DMS153 (cell line): ENCODE results near the gene WDCP.
"Not testable (repeated sequence)": the region's sequence is repeated elsewhere in the genome, so short reads cannot be mapped to it uniquely, and the experiment has no call there.

Source experiments
- DNase-seq: peaks from one replicate; lab custom pipeline; 2025; lab: John Stamatoyannopoulos, UW

Gene WDCP

GRCh38 chr2:24046930-24047702, at the start of gene WDCP:
Gene WDCP, minus strand, starts transcription at chr2:24047391. Its CDS starts 7,897 bp downstream, at chr2:24039494.
- peak; percentile 97 for DNase-seq

- not testable (repeated sequence) for DNase-seq
Observed at GRCh38 chr2:24095171-24095677, 48.0 kb upstream of the WDCP start.

- DNase-seq, result not testable (repeated sequence)
Observed at GRCh38 chr2:24093270-24093669, 46.1 kb upstream of the WDCP start.

- DNase-seq, result no peak
Observed at GRCh38 chr2:24088821-24089359, 41.7 kb upstream of the WDCP start.

GRCh38 chr2:24087032-24087431, 39.8 kb upstream of the WDCP start:
- no peak for DNase-seq

GRCh38 chr2:24086241-24086640, 39.0 kb upstream of the WDCP start:
- no peak for DNase-seq

GRCh38 chr2:24085200-24085489, 38.0 kb upstream of the WDCP start:
- DNase-seq, result no peak

GRCh38 chr2:24084386-24085199, 37.4 kb upstream of the WDCP start, which contains the start of gene TP53I3:
Gene TP53I3, minus strand, starts transcription at chr2:24084834. Its CDS starts 508 bp downstream, at chr2:24084326.
- peak; percentile 71 for DNase-seq

GRCh38 chr2:24083567-24084385, 36.6 kb upstream of the WDCP start:
- DNase-seq, result peak; percentile 63

GRCh38 chr2:24082787-24083566, 35.8 kb upstream of the WDCP start:
- no peak for DNase-seq

- DNase-seq, result no peak
Observed at GRCh38 chr2:24080701-24081100, 33.5 kb upstream of the WDCP start.

- no peak for DNase-seq
Observed at GRCh38 chr2:24077879-24078278, 30.7 kb upstream of the WDCP start.

- DNase-seq, result no peak
Observed at GRCh38 chr2:24077535-24077877, 30.3 kb upstream of the WDCP start.

GRCh38 chr2:24076849-24077534, 29.8 kb upstream of the WDCP start:
- no peak for DNase-seq

- DNase-seq, result peak; percentile 99
Observed at GRCh38 chr2:24075915-24076848, 29.0 kb upstream of the WDCP start, which contains the start of gene SF3B6. Gene SF3B6, minus strand, starts transcription at chr2:24076326. Its CDS starts 97 bp downstream, at chr2:24076229.

- no peak for DNase-seq
Observed at GRCh38 chr2:24075259-24075658, 28.1 kb upstream of the WDCP start.

- DNase-seq, result no peak
Observed at GRCh38 chr2:24073816-24074215, 26.6 kb upstream of the WDCP start.

GRCh38 chr2:24072259-24072658, 25.1 kb upstream of the WDCP start:
- no peak for DNase-seq

- DNase-seq, result no peak
Observed at GRCh38 chr2:24065341-24065740, 18.1 kb upstream of the WDCP start.
